ENCODE measurements around the gene RSU1.
"Not testable (repeated sequence)": the region's sequence is repeated elsewhere in the genome, so short reads cannot be mapped to it uniquely, and the experiment has no call there.

The RSU1 gene

DNA sequence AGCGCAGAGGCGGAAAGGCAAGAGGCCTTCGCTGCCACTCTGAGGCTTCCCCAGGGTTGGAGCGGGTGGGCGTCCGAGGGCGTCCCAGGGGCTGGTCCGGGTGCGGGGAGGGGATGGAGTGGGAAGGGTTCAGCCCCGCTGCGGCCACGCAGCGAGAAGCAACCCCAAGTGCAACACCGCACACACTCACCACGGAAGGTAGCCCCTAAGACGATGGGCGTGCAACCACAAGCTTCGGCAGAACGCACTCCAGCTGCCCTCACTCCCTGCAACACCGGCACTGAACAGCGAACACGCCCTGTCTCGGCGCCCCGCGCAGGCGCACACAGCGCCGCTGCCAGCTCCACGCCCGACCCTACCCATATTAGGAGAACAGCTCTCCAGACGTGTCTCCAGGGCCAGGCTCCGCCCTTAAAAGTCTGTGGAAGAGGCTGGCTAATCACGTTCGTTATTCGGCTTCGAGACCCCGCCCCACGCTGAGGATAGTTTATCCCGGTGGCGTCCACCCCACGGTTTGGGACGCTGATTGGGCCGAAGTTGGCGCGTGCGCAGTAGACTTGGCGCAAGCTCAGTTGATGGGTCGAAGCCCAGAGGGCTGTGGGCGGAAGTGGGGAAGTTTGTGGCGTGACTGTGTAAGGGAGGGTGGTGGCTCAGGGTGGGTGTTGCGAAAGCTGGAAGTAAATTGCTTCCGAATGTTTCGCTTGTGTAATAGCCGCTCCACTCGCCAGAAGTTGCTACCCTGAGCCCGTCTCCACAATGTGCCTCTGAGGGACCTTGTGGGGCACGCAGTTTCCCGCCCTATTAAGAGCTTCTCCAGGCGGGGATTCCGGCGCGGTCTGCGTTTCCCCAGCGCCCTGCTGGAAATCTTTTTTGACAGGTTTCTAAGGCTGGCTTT, at the start of gene RSU1:
Gene RSU1 (minus strand): TSS at position 300 of the 895 bp plus-strand sequence. CDS start 343 bp downstream, outside the sequence.
- peak; percentile 100 for DNase-seq

DNA sequence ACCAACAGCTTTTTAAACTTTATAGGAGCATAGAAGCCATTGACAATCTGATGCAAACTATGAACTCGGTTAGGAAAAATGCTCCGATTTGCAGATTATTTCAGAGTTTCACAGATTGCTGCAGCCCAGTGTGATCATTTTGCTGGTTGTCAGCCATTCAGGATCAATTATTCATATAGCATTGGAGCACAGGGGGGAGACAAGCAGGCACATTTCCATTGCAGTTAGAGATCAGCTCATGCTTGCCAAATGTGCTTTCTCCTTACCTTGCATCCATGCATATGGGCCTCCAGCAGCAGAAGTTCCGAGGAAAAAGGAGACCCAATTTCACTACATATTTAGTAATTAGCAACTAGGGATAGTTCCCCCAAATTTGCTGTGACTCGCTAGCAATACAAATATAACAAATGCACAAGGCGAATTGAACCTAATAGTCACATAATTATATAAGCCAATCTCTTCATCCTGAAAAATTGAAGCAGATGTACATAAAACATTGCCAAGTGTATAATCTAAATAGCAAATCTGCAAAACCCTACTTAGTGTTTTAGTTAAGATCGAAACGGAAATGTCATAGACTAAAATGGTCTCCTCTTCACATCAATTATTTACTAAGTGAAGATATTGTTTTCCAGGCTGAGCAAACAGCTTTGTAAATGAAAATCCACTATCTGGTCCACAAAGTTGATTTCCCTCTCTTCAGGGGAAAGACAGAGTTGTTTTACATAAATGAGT, 49.5 kb upstream of the RSU1 start:
- DNase-seq, result no peak

DNA sequence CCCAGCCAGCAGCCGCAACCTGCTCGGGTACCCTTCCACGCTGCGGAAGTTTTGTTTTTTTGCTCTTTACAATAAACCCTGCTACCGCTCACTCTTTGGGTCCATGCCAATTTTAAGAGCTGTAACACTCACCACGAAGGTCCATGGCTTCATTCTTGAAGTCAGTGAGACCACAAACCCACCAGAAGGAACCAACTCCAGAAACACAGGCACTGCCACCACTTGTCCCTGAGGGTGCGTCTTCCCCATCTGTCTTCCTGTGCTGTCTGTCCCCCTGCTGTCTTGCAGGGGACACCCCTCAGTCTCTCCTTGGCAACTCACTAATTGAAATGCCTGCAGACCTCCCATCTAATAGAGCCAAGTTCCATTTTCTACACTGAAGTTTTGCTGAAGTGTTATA, 48.5 kb upstream of the RSU1 start:
- DNase-seq, result no peak

DNA sequence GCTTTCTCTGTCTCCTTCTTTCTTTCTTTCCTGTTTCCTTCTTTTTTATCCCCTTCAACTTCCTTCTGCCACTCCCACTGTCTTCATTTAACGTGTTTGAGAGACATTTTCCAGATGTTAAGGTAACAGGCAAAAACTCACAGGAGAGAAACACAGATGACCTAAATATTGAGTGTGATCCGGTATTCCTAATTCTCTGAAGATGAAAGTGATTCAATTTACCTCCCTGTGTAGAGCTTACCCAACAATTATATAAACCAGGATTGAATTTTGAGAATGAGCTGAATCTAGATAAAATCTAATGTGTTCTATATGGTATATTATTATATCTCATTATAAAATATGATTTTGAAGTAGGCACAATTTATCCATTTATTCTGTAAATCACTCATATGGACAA, 46.5 kb upstream of the RSU1 start:
- DNase-seq, result no peak

GRCh38 chr10:16857419-16857818, 40.2 kb upstream of the RSU1 start:
- no peak for DNase-seq

GRCh38 chr10:16856567-16856966, 39.3 kb upstream of the RSU1 start:
- peak; percentile 44 for DNase-seq

DNA sequence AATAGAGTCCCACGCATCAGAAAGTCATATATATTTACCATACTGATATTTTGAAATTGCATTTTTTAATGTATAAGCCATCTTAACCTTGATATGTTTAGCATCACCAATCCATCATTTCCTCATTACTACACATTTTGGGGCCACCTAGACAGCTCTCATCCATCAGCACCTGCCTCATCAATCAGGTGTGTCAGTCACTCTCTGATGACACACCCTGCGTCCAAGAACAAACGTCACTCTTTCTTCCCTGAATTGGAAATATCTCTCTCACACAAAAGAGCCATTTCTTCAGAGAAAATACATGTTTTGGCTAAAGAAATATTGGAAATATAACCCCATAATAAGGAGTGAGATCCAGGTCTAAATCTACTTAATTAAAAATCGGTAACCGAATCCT, 38.9 kb upstream of the RSU1 start:
- DNase-seq, result no peak

GRCh38 chr10:16854623-16855022, 37.4 kb upstream of the RSU1 start:
- no peak for DNase-seq

- no peak for DNase-seq
Observed at GRCh38 chr10:16853809-16854208, 36.6 kb upstream of the RSU1 start.

- DNase-seq, result no peak
Observed at GRCh38 chr10:16853201-16853600, 36.0 kb upstream of the RSU1 start.

GRCh38 chr10:16852624-16853023, 35.4 kb upstream of the RSU1 start:
- DNase-seq, result no peak

GRCh38 chr10:16848562-16849154, 31.4 kb upstream of the RSU1 start:
- DNase-seq, result no peak

DNA sequence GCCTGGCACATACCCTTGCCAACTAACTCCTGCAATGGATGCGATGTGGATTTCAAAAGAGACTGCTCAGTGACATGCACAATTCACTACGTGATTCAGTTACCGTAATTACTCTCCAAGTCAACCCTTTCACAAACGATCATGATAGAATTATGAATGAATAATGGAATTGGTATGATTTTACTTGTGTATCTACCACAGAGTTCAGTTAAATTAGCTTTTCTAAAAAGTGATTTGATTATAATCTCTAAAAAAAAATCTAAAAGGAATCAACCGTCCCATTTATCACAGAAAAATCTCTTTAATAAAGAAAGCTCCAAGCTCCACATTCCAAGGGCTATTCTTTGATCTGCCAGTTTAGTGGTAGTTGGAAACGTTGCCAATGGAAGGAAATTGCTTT, 30.4 kb upstream of the RSU1 start:
- DNase-seq, result no peak

DNA sequence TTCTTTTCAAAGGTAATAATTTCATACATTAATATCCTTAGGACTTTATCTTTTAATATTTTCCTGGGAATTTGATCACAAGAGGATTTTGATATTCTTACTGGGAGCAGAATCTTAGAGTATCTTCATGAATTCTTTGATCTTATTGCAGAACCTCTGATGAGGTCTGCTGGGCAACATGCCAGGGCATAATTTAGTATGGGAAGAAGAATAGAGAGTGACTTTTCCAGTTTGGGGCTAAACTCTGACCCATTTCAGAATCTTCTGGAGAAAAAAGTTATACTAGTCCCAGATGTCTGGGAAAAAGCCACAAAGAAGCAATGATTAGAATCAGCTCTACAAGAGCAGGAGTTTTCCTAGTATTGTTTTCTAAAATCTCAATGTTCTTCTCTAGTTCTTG, 28.0 kb upstream of the RSU1 start:
- DNase-seq, result no peak

- no peak for DNase-seq
Observed at GRCh38 chr10:16843252-16843870, 26.1 kb upstream of the RSU1 start.

DNA sequence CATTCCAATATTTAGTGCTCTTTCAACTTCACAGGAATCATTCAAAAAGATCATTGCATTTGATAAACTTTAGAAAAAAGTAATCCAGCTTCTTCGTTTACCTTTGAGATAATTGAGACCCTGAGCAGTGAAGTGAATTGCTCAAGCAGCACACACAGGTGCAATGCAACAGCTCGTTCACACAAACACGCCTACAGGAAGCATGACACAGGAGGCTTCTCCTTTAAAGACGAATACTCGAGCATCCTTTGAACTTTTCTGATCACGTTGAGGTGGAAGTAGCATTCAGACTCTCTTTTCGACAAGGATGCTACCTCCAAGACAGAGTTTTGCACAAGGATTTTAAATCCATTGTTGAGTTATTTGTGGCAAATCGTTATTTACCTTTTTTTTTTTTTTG, 18.0 kb upstream of the RSU1 start:
- DNase-seq, result no peak

DNA sequence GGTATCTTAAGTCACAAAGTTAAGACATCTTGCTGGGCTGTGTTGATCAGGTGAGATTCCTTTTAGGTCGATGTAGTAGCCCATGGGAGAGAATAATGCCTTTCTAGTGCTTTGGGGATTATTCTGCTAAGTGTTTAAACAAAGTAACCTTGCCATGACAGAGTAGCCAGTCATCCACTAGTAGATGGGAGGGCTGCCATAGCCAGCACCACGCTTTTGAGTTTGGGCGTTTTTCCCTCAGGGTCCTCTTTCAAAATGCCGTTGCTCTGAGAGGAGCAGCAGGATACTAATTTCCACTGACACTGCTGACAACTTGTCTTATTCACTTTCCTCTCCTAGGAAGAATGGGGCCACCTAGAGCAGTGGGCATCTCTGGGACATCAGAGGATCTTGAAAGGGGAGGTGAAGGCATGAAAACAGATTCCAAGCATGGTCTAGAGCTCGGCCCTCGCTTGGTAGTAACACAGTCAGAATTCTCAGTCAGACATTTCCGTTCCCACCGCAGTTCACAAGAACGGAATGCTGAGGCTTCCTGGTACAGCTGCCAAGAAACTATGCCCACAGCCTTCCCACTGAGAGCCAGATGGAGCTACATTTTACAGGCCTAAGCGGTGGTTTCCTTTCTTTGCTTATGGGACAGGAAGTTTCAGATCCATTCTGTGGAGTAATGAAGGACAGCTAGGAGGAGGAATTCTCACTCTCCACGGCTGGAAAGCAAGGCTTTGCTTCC, 15.3 kb upstream of the RSU1 start:
- DNase-seq, result peak; percentile 77

DNA sequence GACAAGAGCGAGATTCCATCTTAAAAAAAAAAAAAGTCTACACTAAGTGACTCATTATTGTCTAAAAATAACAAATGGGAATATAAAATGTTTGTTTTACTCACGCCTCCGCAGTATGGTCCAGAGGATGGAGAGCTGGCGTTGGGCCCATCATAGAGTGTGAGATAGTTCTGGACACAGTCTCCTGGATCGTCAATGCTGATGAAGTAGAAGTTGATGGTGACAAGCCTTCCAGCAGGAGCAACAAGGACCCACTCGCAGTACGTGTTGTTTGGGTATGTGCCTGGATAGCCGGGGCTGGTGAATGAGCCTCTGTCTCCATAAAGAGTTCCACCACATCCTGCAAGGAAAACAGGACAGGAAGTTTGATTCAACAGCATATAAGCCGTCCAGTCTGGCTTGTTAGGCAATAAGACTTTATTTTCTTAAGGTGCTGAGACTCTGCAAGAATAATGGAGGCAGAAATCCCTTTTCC, 11.5 kb upstream of the RSU1 start:
- DNase-seq, result no peak

GRCh38 chr10:16828114-16828568, 10.9 kb upstream of the RSU1 start:
- DNase-seq, result peak; percentile 57

DNA sequence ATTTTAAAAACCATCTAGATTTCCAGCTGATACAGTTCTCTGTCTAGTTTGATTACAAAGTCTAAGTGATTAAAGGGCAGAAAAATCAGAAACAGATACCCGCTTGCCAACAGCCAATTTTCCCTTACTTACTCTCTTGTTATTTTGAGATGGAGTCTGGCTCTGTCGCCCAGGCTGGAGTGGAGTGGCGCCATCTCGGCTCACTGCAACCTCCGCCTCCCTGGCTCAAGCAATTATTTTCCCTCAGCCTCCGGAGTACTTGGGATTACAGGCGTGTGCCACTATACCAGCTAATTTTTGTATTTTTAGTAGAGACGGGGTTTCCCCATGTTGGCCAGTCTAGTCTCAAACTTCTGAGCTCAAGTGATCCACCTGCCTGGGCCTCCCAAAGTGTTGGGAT, 10.2 kb upstream of the RSU1 start:
- not testable (repeated sequence) for DNase-seq

- no peak for DNase-seq
Observed at GRCh38 chr10:16822726-16823360, 5.6 kb upstream of the RSU1 start.

DNA sequence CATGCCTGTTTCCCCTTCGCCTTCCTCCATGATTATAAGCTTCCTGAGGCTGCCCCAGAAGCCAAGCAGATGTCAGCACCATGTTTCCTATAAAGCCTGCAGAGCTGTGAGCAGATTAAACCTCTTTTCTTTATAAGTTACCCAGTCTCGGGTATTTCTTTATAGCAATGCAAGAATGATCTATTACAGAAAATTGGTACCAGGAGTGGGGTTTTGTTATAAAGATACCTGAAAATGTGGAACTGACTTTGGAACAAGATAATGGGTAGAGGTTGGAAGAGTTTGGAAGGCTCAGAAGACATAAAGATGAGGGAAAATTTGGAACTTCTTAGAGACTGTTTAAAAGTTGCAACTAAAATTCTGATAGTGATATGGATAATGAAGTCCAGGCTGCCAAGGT, 4.8 kb upstream of the RSU1 start:
- DNase-seq, result no peak

All from left hindlimb (tissue), 1 donor.